GM12892 (cell line): ENCODE data around the gene NEU3.

Source experiments
- POLR2A ChIP-seq: IDR thresholded peaks from 2 replicates; pipeline ENCODE4 v1.6.1; 2011; ENCODE audit warnings: low read depth, low read length, control low read depth
- TAF1 ChIP-seq: IDR thresholded peaks from 2 replicates; pipeline ENCODE4 v1.6.1; 2011; ENCODE audit warnings: low read depth, mild to moderate bottlenecking, control low read depth, low read length, borderline replicate concordance

DNA sequence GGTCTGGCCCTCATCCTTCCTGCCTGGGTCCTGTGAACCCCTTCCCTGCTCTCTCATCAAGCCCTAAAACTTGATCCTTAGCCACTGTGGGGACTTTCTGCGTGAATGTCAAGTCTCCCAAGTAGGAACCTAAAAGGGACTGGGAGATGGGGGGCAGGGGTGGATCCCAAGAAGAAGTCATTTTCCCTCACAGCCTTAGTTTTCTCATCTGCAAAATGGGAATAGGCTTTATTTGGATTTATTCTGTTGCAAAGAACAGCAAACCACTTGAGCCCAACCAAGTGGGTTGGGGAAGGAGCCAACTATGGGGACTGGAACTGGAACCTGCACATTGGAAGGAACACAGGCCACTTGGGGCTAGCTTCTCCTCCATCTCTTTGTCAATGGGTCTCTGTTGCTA, 36.8 kb downstream of the NEU3 start:
- TF ChIP-seq POLR2A: no peak
- no peak for TF ChIP-seq TAF1
